NCI-H2029 (cell line): ENCODE results near the gene TMEM171.

Source experiments
- DNase-seq: peaks from one replicate; lab custom pipeline; 2025; lab: John Stamatoyannopoulos, UW

TMEM171 gene

GRCh38 chr5:73120222-73121118 is at the start of gene TMEM171:
Gene TMEM171, plus strand, starts transcription at chr5:73120575. Its CDS starts 2,799 bp downstream, at chr5:73123374.
- peak; percentile 34 for DNase-seq

GRCh38 chr5:73081093-73081492 is 39.3 kb upstream of the TMEM171 start:
- no peak for DNase-seq

GRCh38 chr5:73088026-73088425 is 32.3 kb upstream of the TMEM171 start:
- no peak for DNase-seq

GRCh38 chr5:73093943-73094342 is 26.4 kb upstream of the TMEM171 start:
- DNase-seq: no peak

- no peak for DNase-seq
These were observed 26.0 kb upstream of the TMEM171 start for GRCh38 chr5:73094415-73094814.

GRCh38 chr5:73095564-73096238 is 24.7 kb upstream of the TMEM171 start:
- no peak for DNase-seq

GRCh38 chr5:73096239-73096575 is 24.2 kb upstream of the TMEM171 start:
- peak; percentile 8 for DNase-seq

- DNase-seq: no peak
These were observed 22.6 kb upstream of the TMEM171 start for GRCh38 chr5:73097740-73098139.

GRCh38 chr5:73100109-73100508 is 20.3 kb upstream of the TMEM171 start:
- DNase-seq: no peak

- peak; percentile 8 for DNase-seq
These were observed 16.5 kb upstream of the TMEM171 start for GRCh38 chr5:73103870-73104299.

GRCh38 chr5:73104326-73104725 is 16.0 kb upstream of the TMEM171 start:
- no peak for DNase-seq

- no peak for DNase-seq
These were observed 14.0 kb upstream of the TMEM171 start for GRCh38 chr5:73106335-73106734.

GRCh38 chr5:73110190-73110589 is 10.2 kb upstream of the TMEM171 start:
- DNase-seq: no peak

GRCh38 chr5:73111536-73111935 is 8.8 kb upstream of the TMEM171 start:
- no peak for DNase-seq

GRCh38 chr5:73112359-73112758 is 8.0 kb upstream of the TMEM171 start:
- DNase-seq: no peak

- no peak for DNase-seq
These were observed 6.2 kb upstream of the TMEM171 start for GRCh38 chr5:73114044-73114688.

GRCh38 chr5:73115399-73116051 is 4.8 kb upstream of the TMEM171 start:
- DNase-seq: no peak

- DNase-seq: no peak
These were observed 3.9 kb upstream of the TMEM171 start for GRCh38 chr5:73116506-73116905.

- no peak for DNase-seq
These were observed 3.2 kb upstream of the TMEM171 start for GRCh38 chr5:73117088-73117740.

- DNase-seq: peak; percentile 75
These were observed 1.9 kb upstream of the TMEM171 start for GRCh38 chr5:73118391-73118973.

GRCh38 chr5:73119451-73120157 is 771 bp upstream of the TMEM171 start:
- no peak for DNase-seq
